IPS-18a (cell line): ENCODE measurements around the gene HDAC1.
"Not testable (repeated sequence)": the region's sequence is repeated elsewhere in the genome, so short reads cannot be mapped to it uniquely, and the experiment has no call there.

Source experiments
- H3K27ac ChIP-seq: one replicate; pipeline ENCODE4 v1.5.1; 2013; ENCODE audit warnings: low read length
- H3K27me3 ChIP-seq: one replicate; pipeline ENCODE4 v1.6.1; 2013; ENCODE audit warnings: mild to moderate bottlenecking, low read length; ENCODE audit not compliant: control insufficient read depth, insufficient read depth
- H3K36me3 ChIP-seq: one replicate; pipeline ENCODE4 v1.6.1; 2013; ENCODE audit warnings: low read depth, low read length; ENCODE audit not compliant: control insufficient read depth
- H3K4me1 ChIP-seq: one replicate; pipeline ENCODE4 v1.6.1; 2013; ENCODE audit warnings: low read depth, low read length; ENCODE audit not compliant: control insufficient read depth
- H3K4me3 ChIP-seq: one replicate; pipeline ENCODE4 v1.5.1; 2013; ENCODE audit warnings: low read length
- H3K9ac ChIP-seq: one replicate; pipeline ENCODE4 v1.6.1; 2013; ENCODE audit warnings: mild to moderate bottlenecking, low read length, moderate library complexity
- H3K9me3 ChIP-seq: one replicate; pipeline ENCODE4 v1.6.1; 2013; ENCODE audit warnings: low read depth, low read length; ENCODE audit not compliant: control insufficient read depth

Gene HDAC1

DNA sequence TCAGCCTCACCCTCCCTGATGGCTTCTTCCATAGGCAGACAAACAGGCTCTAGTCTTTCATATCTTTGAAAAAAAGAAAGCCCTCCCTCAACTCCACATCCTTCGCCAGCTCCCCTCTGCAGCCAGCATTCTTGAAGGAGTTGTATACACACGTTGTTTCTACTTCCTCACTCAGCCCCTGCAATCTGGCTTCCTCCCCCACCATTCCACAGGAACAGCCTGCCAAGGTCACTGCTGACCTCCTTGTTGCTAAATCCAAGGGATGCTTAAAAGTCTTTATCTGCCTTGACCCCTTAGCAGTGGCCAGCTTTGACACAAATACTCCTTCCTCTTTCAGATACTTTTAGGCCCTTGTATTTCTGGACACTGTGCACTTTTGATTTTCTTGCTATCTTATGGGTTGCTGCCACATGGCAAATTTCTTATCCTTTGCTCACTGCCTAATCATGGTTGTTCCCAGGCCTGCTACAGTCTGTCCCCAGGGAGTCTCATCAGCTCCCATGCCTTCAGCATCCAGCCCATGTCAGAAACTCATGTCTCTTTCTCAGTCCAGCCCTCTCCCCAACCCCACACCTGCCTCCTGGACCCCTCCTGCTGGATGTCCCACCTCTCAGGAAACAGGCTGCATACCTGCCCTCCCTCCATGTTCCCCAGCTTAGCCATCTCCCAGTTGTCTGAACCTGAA, 62.1 kb downstream of the HDAC1 start:
- H3K4me3 ChIP-seq: no peak overlapping the region
- H3K36me3 ChIP-seq: no peaks in the 10 kb centered on the region
- peaks cover 4% of the 10 kb centered on the region for H3K4me1 ChIP-seq
- no peak overlapping the region for H3K9ac ChIP-seq
- peaks cover 26% of the 10 kb centered on the region for H3K27me3 ChIP-seq
- peaks cover 5% of the 10 kb centered on the region for H3K9me3 ChIP-seq
- H3K27ac ChIP-seq: no peak overlapping the region

DNA sequence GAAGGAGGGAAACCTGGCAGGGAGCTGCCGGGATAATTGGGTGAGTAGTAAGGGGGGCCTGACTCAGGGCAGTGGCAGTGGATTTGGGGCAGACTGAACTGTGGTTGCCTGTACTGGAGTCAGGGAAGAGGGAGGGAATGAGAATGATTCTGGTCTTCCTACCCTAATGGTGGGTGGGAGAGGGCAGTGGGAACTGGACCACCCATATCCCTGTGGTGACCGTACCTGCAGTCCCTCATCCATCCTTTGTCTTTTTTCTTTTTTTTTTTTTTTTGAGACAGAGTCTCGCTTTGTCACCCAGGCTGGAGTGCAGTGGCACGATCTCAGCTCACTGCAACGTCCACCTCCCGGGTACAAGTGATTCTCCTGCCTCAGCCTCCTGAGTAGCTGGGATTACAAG, 63.9 kb downstream of the HDAC1 start:
- not testable (repeated sequence) for H3K9ac ChIP-seq, H3K9me3 ChIP-seq, H3K4me3 ChIP-seq, H3K36me3 ChIP-seq, H3K27ac ChIP-seq, H3K4me1 ChIP-seq
- H3K27me3 ChIP-seq: peaks cover 21% of the 10 kb centered on the region

DNA sequence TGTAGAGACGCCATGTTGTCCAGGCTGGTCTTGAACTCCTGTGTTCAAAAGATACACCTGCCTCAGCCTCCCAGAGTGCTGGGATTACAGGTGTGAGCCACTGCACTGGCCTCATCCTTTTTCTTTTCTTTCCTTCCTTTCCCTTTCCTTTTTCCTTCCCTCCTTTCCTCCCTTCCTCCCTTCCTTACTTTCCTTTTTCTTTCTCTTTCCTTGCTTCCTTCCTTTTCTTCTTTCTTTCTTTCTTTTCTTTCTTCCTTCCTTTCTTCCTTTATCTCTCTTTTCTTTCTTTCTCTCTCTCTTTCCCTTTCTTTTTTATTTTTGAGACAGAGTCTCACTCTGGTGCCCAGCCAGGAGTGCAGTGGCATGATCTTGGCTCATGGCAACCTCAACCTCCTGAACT, 64.6 kb downstream of the HDAC1 start:
- no peaks in the 10 kb centered on the region for H3K9me3 ChIP-seq
- H3K9ac ChIP-seq: no peak overlapping the region
- H3K27me3 ChIP-seq: peaks cover 27% of the 10 kb centered on the region
- no peak overlapping the region for H3K4me3 ChIP-seq
- H3K4me1 ChIP-seq: peaks cover 4% of the 10 kb centered on the region
- H3K27ac ChIP-seq: no peak overlapping the region
- no peaks in the 10 kb centered on the region for H3K36me3 ChIP-seq

DNA sequence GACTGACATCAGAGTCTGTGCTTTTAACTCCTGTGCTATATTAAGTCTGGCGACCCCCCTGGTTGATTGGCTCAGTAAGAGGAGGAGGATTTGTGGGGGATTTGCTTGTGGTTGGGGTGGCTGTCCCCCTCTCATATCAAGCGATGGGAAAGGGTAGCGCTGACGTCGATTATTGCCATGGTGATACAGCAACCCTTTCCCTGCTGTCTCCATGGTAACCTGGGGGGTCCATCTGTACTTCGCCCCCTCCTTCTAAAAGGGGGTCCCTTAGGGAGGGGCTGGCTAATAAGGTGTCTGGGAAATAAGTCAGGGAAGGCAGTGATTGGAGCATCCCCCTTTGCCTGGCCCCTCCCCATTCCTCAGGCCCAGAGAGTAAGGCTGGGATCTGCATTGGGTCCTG, 65.7 kb downstream of the HDAC1 start:
- H3K27me3 ChIP-seq: peaks cover 28% of the 10 kb centered on the region
- H3K4me1 ChIP-seq: peaks cover 4% of the 10 kb centered on the region
- no peaks in the 10 kb centered on the region for H3K9me3 ChIP-seq
- no peaks in the 10 kb centered on the region for H3K36me3 ChIP-seq
- H3K27ac ChIP-seq: no peak overlapping the region
- no peak overlapping the region for H3K4me3 ChIP-seq
- H3K9ac ChIP-seq: no peak overlapping the region

DNA sequence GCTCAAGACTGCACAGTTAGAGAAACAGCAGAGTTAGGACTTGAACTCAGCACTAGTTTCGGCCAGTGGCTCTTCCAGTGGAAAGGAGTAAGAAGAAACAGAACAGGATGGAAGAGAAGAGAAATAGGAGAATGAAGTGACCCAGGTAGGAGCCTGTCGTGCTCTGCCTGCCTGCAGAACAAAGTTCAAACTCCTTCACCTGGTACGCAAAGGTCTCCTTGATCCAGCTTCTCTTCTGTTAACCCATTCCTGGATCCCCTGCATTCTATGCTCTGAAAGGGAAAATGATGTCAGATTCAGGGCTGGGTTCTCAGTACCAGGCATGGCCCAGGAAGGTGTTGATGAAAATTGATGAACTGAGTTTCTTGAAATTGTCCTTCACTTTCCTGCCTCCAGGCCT, 66.6 kb downstream of the HDAC1 start:
- Histone ChIP-seq H3K9ac (no peak overlapping the region), H3K4me1 (no peaks in the 10 kb centered on the region), H3K4me3 (no peak overlapping the region), H3K27ac (no peak overlapping the region), H3K27me3 (peaks cover 28% of the 10 kb centered on the region), H3K36me3 (no peaks in the 10 kb centered on the region), H3K9me3 (no peaks in the 10 kb centered on the region)

DNA sequence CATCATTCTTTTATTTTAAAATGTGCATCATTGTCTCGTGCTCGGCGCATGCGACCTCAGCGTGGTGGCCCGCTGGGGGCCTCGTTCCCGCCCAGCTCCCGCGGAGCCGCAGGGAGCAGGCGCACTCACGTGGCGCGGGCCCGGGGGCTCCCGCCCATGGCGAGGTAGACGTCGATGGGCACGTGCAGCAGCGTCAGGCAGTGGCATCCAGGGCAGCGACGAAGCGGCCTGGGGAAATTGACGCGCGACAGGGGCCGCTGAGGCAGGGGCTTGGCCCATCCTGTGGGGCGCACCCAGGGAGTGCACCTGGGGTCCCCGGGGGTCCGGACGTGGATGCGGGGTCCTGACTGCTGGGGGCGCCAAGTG, 69.4 kb downstream of the HDAC1 start:
- H3K4me1 ChIP-seq: no peaks in the 10 kb centered on the region
- no peaks in the 10 kb centered on the region for H3K9me3 ChIP-seq
- H3K9ac ChIP-seq: no peak overlapping the region
- H3K27ac ChIP-seq: no peak overlapping the region
- peak overlapping the region; percentile 33 for H3K4me3 ChIP-seq
- H3K36me3 ChIP-seq: peaks cover 14% of the 10 kb centered on the region
- peaks cover 28% of the 10 kb centered on the region for H3K27me3 ChIP-seq

DNA sequence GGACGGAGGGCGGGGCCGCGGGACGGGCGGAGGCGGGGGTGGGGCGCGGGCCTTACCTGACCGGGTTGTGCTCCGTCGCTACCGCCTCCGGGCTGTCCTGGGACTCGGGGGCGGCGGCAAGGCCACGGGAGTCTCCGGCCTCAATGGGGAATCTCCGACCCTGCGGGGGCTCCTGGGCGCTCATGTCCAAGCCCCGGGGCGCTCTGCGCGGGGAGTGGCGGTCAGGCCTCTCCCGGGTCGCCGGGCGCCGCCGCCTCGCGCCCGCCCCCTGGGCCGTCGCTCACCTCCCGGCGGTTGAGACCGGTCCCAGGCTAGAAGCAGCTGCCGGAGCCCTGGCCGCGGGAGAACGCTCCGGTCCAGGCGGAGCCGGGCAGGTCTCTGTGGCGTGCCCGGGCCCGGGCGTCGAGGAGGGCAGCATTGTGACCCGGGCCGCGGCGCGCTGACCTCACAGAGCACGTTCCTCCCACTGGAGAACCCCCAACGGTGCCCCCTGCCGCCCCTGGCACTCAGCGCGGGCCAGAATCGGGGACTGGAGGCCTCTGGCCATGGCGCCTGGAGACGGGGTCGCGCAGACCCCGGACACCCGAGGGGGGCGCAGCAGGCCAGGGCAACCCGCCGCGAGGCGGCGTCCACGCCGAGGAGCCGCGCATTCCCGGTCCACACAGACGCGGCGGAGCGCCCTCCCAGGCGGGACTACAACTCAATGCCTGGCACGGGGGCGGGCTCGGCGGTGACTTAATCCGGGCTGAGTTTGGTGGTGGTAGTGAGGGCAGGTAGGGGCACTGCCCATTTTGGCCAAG, 70.0 kb downstream of the HDAC1 start:
- Histone ChIP-seq H3K4me3 (peak overlapping the region; percentile 33), H3K4me1 (no peaks in the 10 kb centered on the region), H3K9me3 (no peaks in the 10 kb centered on the region), H3K27me3 (peaks cover 28% of the 10 kb centered on the region), H3K9ac (no peak overlapping the region), H3K27ac (no peak overlapping the region), H3K36me3 (peaks cover 20% of the 10 kb centered on the region)

DNA sequence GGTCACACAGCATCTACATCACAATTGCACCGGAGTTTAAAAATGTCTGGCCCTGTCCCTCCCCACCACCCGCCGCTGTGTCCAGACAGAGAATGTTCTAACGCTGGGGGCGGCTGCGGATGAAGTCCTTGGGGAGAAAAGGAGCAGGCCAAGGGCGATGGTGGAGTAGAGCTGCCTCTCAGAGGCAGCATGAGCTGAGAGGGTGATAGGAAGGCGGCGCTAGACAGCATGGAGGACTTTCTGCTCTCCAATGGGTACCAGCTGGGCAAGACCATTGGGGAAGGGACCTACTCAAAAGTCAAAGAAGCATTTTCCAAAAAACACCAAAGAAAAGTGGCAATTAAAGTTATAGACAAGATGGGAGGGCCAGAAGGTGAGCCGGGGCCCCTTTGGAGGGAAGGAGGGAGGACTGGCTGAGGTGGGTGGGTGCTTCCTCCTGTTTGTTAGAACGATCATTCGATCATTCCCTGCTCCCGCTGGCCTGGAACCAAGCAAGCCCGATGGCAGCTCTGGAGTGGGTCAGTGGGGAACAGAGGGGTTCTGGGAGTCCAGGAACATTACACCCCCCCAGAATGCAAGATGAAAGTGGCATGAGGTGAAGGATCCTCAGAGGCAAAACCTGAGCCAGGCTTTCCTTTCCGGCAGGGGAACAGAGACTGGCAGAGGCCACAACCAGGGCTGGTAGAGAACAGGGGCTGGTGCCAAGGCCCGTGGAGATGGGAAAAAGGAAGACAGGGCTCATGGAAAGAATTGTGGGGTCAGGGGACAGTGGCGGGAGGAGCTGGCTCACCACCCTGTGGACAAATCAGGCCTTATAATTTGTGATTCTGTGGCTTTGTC, 70.8 kb downstream of the HDAC1 start, which contains the start of the genes FAM229A and TSSK3:
FAM229A (minus strand) TSS at position 12 of the 840 bp plus-strand sequence. CDS start 394 bp downstream, outside the sequence.
TSSK3 (plus strand) TSS at position 66 of the 840 bp plus-strand sequence; CDS start at position 229, 163 bp downstream.
- Histone ChIP-seq H3K4me3 (peak within 1 kb of the TSS; percentile 33), H3K9ac (no peak within 1 kb of the TSS)

DNA sequence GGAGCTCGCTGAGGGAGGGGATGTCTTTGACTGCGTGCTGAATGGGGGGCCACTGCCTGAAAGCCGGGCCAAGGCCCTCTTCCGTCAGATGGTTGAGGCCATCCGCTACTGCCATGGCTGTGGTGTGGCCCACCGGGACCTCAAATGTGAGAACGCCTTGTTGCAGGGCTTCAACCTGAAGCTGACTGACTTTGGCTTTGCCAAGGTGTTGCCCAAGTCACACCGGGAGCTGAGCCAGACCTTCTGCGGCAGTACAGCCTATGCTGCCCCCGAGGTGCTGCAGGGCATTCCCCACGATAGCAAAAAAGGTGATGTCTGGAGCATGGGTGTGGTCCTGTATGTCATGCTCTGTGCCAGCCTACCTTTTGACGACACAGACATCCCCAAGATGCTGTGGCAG, 71.8 kb downstream of the HDAC1 start:
- peaks cover 36% of the 10 kb centered on the region for H3K36me3 ChIP-seq
- H3K27ac ChIP-seq: no peak overlapping the region

More for the DNA sequence above, 70.8 kb downstream of the HDAC1 start, which contains the start of the genes FAM229A and TSSK3:
- Histone ChIP-seq H3K4me1 (no peaks in the 10 kb centered on the region), H3K36me3 (peaks cover 28% of the 10 kb centered on the region), H3K27ac (no peak within 1 kb of the TSS), H3K27me3 (peaks cover 28% of the 10 kb centered on the region), H3K9me3 (no peaks in the 10 kb centered on the region)

DNA sequence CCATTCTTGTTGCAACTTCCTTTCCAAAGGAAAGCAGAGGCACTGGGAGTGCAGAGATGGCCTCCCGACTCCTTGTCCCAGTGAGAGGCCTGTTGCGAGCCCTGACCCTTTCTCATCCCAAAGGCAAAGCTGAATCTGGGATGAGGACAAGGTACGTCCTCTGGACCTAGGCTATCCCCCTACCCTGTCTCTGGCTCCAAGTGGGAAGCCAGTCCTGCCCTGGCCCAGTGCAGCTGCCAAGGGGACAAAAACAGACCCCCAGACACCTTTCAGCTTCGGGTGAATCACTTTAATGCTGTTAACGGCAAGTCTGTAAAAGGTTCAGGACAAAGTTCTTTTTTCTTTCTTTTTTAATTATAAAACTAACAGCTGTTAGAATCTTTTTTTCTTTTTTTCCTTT, 73.0 kb downstream of the HDAC1 start:
- Histone ChIP-seq H3K9me3 (no peaks in the 10 kb centered on the region), H3K4me3 (no peak overlapping the region), H3K27ac (no peak overlapping the region), H3K36me3 (peaks cover 36% of the 10 kb centered on the region), H3K9ac (no peak overlapping the region), H3K27me3 (peaks cover 21% of the 10 kb centered on the region), H3K4me1 (no peaks in the 10 kb centered on the region)

More for the DNA sequence above, 71.8 kb downstream of the HDAC1 start:
- Histone ChIP-seq H3K4me3 (no peak overlapping the region), H3K4me1 (no peaks in the 10 kb centered on the region), H3K9ac (no peak overlapping the region), H3K9me3 (no peaks in the 10 kb centered on the region), H3K27me3 (peaks cover 23% of the 10 kb centered on the region)

DNA sequence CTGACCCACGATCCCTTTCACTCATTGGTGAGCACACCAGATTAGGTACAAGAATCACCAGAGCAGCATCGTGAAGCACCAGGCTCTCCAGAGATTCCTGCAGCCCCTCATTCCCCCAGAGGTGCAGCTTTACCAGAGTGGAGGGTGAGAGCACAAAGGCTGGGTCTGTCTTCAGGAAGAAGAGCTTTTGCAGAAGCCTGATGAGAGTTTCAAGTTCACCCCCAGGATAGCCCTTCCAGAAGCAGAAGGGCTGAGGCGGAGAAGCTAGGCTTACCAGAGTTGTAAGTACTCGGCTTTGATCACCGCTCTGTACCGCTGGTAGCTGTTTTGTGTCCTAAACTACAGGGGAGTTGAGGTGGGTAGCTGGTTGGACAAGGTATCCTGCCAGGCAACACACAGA, 73.6 kb downstream of the HDAC1 start:
- Histone ChIP-seq H3K4me1 (no peaks in the 10 kb centered on the region), H3K4me3 (no peak overlapping the region), H3K27me3 (peaks cover 16% of the 10 kb centered on the region), H3K36me3 (peaks cover 36% of the 10 kb centered on the region), H3K27ac (no peak overlapping the region), H3K9me3 (no peaks in the 10 kb centered on the region), H3K9ac (no peak overlapping the region)
